Stimulated activated CD4-positive, alpha-beta T cell treated with anti-CD3 and anti-CD28 coated beads, Interleukin-1b, Interleukin-23, amount 100 ng/mL, for 24 hours (primary cell): ENCODE data around the gene NT5C2.
"Not testable (repeated sequence)": the region's sequence is repeated elsewhere in the genome, so short reads cannot be mapped to it uniquely, and the experiment has no call there.

Experiments used
- DNase-seq, 4 experiments: peaks; one replicate each; pipeline ENCODE4 v3.0.0-alpha.2; 2020; ENCODE audit warnings: low read depth in 4 of 4, low spot score in 1 of 4

The NT5C2 gene

DNA sequence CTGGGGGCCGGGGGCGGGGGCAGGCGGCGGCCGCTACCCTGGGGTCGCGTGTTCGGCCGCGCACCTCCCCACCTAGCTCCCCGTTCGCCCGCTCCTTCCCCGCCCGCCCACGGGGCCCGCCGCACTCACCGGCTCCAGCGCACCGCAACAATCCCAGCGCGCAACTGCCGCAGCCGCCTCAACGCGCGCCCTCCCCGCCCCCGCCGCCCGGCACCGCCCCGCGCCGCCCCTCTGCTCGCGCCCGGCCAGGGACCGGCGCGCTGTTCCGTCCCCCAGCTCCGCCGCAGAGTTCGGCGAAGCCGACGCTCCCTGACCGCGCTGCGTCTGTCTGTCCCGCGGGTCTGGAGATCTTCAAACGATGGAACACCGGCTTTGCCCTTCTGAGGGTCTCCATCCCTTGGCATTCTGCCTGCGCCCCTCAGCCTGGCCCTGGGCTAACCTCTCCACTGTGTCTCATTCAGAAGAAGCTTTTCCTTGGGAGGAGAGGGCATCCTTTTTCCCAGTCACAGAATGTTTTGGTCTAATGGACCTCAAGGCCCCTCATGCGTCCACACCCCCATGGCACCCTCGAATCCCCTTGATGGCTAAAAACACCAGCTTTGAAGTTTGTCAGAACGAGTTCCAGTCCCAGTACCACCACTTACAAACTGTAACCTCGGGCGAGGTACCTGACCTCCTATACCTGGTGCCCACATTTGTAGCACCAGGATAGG is at the start of gene NT5C2:
Gene NT5C2, minus strand, starts transcription at position 166 of the 713 bp plus-strand sequence. CDS start 18,314 bp downstream, outside the sequence.
- DNase-seq, result peak; percentile 63 to 75 (median 66)

DNA sequence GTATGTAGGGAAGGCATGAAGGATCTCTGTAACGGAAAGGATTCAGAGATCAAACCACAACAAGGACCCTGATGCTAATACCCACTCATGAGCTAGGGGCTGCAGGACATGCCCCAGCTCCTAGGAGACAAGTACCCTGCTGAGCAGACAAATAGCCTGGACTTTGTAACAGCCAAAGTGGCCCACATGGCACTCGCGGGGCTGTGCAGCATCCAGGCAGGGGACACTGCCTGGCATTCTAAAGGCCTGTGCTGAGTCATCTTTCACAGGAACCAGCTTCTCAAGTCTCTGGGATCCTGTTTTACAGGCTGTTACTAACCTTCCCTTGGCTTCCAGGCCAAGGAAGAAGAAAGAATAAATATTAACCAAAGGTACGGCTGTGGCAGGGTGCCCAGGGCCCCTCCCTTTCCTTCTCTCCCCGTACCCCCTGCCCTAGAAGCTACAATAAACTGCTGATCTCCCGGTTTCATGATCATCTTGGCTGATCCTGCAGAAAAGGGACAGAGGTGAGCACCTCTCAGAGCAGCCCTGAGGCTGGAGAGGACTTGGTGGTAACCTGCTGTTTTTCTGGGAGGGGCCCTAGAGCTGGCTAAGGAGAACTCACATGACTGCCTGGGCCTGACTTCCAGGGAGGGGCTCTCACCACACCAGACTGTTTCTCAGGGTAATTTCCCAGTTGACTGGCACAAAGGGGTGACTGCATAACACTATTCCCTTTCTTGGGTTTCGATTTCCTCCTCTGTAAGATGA is 48.4 kb upstream of the NT5C2 start:
- no peak for DNase-seq

DNA sequence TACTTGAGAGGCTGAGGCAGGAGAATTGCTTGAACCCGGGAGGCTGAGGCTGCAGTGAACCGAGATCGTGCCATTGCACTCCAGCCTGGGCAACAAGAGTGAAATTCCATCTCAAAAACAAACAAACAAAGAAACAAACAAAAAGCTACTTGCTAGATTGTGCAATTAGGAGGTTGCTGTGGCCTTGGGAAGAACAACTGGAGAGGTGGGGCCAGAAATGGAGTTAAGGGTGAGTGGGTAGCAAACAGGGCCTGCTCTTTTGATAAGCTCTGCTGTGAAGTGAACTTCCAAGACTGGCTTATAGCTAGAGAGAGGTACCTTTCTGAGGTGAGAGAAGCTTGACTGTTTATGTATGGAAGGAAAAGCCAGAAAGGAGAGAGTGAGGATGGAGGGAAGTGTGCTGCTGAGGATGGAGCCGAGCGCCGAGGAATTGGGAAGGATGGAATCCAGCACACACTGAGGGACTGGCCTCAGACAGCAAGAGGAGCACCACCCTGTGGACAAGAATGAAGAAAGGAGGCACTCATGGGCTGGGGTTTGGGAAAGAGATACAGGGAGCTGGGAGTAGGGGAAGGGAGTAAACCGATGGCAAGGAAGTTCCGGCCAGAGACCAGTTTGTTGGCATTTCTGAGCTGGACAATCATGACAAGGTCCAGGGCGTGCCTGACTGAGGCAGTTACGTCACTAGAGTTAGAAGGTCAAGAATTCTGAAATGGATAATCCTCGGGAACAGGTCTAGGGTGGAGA is 45.6 kb upstream of the NT5C2 start:
- no peak for DNase-seq

DNA sequence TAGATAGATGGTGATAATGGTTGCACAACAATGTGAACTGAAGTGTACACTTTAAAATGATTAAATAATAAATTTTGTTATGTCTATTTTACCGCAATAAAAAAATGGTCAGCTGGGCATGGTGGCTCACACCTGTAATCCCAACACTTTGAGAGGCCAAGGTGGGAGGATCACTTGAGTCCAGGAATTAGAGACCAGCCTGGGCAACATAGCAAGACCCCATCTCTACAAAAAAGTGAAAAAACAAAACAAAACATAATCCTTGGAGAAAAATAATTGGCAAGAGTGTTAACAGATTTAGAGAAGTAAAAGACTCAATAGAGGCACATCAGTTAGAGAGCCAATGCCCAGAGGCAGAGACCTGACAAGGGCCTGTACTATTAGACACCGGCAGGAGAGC is 42.7 kb upstream of the NT5C2 start:
- DNase-seq, result no peak

DNA sequence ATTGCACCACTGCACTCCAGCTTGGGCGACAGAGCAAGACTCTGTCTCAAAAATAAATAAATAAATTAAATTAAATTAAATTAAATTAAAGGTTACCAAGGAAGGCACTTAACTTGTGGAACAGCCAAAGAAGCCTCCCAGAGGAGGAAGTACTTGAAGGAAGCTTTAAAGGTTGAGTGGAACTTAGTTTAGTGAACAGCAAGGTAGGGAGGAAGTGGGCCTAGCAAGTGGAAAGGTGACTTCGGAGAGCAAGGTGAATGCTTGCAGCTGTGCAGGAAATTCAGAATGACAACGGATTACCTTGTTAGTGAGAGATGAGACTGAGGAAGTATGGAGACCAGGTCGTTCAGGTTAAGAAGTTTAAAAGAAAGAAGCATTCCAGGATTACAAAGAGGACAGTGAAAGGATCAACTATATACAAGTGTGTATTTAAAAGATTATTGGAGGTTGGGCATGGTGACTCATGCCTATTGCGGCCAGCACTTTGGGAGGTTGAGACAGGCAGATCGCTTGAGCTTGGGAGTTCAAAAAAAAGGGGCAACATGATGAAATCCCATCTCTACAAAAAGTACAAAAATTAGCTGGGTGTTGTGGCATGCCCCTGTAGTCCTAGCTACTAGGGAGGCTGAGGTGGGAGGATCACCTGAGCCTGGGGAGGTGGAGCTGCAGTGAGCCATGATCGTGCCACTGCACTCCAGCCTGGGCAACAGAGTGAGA is 39.9 kb upstream of the NT5C2 start:
- DNase-seq, result no peak

DNA sequence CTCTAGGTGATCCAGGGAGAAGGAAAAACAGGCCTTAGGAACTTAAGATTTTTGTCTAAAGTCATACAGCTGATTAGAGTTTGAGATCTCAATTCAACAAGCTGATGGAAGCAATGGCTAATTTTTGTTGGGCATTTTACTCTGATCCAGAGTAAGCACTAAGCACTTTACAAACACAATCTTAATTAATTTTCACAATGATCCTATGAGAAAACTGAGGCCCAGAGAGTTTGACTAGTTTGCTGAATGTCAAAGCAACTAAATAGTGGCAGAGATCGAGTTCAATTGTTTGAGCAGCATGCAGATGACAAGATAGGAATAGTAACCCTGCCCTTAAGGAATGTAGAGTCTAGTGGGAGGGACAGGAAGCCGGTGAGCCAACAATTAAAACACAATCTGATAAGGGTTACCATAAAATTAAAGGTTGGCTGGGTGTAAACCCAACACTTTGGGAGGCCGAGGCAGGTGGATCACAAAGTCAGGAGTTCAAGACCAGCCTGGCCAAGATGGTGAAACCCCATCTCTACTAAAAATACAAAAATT is 39.1 kb upstream of the NT5C2 start:
- DNase-seq, result no peak

DNA sequence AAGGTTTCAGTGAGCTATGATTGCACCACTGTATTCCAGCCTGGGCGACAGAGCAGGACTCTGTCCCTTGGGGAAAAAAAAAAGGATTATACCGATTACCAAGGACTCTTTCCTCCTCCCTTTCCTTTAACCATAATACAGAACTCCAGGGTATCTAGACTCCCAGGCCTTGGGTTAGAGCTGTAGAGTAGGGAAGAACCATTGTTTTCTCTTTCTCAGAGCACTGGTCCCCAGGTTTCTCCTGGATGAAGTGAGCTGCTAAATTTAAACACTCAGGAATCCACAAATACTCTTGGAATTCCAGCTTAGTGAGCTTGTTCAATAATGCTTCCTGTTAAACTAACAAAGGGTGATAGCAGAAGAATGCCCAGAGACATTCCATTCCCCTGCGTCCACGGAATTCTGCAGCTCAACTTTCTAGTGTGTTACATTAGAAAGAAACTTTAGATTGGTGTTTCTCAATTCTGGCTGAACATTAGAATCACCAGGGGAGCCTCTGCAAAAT is 38.0 kb upstream of the NT5C2 start:
- no peak for DNase-seq

DNA sequence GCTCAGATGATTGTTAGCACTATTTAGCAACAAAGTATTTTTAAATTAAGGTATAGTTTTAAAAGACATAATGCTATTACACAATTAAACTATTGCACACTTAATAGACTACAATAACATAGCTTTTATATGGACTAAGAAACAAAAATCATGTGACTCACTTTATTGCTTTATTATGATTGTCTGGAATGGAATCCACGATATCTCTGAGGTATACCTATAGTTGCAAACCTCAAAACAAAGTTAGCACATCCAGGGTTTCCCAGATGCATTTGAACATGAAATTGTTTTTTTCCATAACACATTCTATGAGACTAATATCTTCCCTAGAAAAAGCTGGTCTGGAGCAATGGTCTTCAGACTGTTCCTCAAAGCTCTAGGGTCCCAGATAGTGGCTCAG is 34.3 kb upstream of the NT5C2 start:
- DNase-seq, result no peak

DNA sequence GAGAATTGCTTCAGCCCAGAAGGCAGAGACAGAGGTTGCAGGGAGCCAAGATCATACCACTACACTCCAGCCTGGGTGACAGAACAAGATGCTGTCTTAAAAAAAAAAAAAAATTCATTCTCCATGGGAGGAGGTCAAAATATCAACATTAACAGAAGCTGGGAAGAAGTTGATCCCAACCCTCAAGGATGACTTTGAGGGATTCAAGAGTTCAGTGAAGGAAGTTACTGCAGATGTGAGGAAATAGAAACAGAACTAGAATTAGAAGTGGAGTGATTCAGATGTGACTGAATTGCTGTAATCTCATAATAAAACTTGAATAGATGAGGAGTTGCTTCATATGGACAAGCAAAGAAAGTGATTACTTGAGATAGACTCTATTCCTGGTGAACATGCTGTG is 32.9 kb upstream of the NT5C2 start:
- no peak for DNase-seq

DNA sequence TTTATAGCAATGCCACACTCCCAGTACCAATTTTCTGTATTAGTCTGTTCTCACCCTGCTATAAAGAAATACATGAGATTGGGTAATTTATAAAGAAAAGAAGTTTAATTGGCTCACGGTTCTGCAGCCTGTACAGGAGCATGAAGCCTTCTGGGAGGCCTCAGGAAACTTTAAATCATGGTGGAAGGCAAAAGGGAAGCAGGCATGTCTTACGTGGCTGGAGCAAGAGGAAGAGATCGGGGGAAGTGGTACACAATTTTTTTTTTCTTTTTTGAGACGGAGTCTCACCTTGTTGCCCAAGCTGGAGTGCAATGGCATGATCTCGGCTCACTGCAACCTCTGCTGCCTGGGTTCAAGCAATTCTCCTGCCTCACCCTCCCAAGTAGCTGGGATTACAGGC is 31.6 kb upstream of the NT5C2 start:
- DNase-seq, result not testable (repeated sequence)

DNA sequence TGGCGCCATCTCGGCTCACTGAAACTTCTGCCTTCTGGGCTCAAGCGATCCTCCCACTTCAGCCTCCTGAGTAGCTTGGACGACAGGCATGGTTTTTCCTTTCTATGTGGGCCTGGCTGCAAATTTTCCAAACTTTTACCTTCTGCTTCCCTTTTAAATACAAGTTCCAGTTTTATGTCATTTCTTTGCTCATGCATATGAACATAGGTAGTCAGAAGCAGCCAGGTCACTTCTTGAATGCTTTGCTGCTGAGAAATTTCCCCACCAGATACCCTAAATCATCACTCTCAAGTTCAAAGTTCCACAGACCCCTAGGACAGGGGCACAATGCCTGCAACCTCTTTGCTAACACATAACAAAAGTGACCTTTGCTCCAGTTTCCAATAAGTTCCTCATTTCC is 31.1 kb upstream of the NT5C2 start:
- DNase-seq, result no peak

DNA sequence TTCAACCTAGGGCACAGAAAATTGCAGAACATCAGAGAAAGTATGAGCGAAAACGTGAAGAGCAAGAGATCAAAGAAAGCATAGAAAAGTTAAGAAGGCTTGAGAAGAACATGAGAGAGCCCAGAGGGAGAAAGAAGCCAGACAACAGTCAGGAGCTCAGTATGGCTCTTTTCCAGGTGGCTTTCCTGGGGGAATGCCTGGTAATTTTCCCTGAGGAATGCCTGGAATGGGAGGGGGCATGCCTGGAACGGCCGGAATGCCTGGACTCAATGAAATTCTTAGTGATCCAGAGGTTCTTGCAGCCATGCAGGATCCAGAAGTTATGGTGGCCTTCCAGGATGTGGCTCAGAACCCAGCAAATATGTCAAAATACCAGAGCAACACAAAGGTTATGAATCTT is 23.3 kb upstream of the NT5C2 start:
- not testable (repeated sequence) for DNase-seq

DNA sequence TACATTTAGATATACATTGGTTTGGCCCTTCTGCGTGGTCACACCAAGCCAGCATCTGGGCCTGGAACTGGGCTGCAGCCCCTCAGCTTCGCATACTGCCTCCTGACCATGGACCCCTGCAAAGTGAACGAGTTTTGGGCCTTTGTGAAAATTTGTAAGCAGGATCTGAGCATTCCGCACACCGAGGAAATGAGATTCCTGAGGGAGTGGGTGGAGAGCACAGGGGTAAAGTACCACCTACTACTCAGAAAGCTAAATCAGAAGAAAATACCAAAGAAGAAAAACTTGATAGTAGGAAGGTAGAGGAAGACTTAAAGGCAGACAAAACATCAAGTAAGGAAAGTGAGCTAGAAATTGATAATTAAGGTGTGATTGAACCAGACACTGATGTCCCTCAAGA is 22.5 kb upstream of the NT5C2 start:
- no peak for DNase-seq

DNA sequence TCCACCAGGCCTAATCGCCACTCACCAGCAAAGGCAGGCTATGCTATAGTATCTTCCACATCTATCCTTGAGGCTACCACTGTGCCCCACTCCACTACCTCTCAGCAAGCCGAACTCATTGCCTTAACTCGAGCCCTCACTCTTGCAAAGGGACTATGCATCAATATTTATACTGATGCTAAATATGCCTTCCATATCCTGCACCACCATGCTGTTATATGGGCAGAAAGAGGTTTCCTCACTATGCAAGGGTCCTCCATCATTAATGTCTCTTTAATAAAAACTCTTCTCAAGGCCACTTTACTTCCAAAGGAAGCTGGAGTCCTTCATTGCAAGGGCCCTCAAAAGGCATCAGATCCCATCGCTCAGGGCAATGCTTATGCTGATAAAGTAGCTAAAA is 17.2 kb upstream of the NT5C2 start:
- DNase-seq, result not testable (repeated sequence)

DNA sequence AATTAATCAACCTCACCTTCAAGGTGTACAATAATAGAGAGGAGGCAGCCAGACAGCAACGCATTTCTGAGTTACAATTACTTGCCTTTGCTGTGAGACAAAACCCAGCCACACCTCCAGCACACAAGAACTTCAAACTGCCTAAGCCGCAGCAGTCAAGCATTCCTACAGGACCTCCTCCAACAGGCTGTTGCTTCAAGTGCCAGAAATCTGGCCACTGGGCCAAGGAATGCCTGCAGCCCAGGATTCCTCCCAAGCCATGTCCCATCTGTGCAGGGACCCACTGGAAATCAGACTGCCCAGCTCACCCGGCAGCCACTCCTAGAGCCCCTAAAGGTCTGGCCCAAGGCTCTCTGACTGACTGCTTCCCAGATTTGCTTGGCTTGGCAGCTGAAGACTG is 14.6 kb upstream of the NT5C2 start:
- not testable (repeated sequence) for DNase-seq

DNA sequence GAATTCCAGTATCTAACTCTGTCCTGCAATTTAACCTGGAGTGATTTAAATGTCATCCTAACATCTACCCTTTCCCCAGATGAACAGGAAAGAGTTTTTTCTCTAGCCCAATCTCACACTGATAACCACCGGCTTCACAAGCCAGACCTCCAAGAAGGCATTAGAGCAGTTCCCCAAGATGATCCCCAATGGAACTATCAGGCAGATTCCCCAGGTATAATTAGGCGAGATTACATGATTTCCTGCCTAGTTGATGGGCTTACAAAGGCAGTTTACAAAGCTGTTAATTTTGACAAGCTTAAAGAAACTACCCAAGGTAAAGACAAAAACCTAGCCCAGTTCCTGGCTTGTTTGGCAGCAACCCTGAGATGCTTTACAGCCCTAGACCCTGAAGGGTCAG is 14.1 kb upstream of the NT5C2 start:
- no peak for DNase-seq

DNA sequence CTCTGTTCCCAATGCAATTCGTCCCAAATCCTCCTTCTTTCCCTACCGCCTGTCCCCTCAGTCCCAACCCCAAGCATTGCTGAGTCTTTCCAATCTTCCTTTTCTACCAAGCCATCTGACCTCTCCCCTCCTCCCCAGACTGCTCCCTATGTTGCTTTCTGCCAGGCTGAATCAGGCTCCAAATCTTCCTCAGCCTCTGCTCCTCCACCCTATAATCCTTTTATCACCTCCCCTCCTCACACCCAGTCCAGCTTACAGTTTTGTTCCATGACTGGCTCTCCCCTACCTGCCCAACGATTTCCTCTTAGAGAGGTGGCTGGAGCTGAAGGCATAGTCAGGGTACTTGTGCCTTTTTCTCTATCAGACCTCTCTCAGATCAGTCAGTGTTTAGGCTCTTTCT is 13.6 kb upstream of the NT5C2 start:
- DNase-seq, result not testable (repeated sequence)

DNA sequence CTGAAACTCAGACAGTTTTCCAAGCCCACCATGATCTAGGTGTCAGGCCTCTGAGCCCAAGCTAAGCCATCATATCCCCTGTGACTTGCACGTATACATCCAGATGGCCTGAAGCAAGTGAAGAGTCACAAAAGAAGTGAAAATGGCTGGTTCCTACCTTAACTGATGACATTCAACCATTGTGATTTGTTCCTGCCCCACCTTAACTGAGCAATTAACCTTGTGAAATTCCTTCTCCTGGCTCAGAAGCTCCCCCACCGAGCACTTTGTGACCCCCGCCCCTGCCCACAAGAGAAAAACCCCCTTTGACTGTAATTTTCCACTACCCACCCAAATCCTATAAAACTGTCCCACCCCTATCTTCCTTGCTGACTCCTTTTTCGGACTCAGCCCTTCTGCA is 12.3 kb upstream of the NT5C2 start:
- not testable (repeated sequence) for DNase-seq

DNA sequence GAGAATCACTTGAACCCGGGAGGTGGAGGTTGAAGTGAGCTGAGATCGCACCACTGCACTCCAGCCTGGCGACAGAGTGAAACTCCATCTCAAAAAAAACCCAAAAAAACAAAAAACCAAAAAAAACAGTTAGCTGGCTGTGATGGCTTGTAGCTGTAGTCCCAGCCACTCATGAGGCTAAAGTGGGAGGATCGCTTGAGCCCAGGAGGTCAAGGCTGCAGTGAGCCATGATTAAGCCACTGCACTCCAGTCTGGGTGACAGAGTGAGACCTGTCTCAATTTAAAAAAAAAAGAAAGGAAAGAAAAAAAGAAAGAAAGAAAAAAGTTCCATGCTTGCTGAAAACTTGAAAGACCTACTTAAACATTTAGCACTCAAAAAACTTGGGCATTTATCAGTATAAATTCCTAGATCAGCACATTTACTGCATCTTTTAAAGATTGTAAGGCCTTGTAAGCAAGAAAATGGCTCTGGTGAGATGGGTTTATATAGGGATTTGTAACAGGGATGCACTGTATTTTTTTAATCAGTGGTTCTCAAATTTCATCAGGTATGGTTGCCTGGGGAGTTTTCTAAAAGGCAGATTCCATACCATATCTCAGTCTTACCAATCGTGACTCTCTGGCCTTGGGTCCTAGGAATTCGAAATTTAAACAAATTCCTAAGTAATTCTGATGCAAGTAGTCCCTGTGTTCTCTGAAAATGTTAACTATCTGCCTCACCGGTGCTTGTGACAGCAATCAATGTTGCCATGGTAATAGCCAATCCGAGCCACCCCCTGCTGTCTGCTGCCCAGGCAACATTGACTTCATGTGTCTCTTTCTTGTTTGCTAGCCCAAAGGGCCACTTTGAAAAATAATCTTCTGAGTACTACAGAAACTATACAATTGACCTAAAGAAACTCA is 11.5 kb upstream of the NT5C2 start:
- no peak for DNase-seq

DNA sequence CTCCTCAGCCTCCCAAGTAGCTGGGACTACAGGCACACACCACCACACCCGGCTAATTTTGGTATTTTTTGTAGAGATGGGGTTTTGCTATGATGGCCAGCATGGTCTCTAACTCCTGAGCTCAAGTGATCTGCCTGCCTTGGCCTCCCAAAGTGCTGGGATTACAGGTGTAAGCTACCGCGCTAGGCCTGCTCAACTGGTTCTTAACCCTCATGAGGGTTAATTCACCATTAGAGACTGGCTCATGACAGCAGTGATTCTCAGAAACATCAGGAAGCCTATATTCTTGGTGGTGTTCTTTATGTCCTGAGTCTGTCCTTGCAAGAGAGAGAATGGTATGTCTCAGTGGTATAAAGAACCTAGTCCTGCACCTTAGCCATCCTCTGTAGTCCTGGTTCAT is 10.4 kb upstream of the NT5C2 start:
- no peak for DNase-seq
